ENCODE results near the gene TRPV3. TPM values are rescaled to one million over a fixed set of nuclear protein-coding genes. Genes with fewer than 3 reads are reported as not detected.

TRPV3 gene
- total and polyA plus RNA-seq, 2 donors (not counting 3 experiments of a cell fraction or from before 2014, with no cell fraction given): 0.01 TPM; not detected in 1

- dilution Hi-C loops (cut with MboI; ENCODE audit: extremely low pct_ligation_motif_present, low sequenced_read_pairs) (no loop called here), intact Hi-C loops (cut with micrococcal nuclease) (no loop called here)
- Histone ChIP-seq H4K20me1 (replicated peaks; ENCODE audit: control insufficient read depth, extremely low read depth, insufficient read depth, low read length) (no peaks in the 10 kb centered on the region), H2AFZ (ENCODE audit: low read depth, low read length) (no peak overlapping the region), H3K4me3 (replicated peaks in 1 of 3; ENCODE audit: insufficient read depth in 1 of 3, low read depth in 1 of 3, low read length in 3 of 3) (no peak overlapping the region), H3K4me1 (ENCODE audit: control insufficient read depth, extremely low read depth, insufficient read depth, low read length) (no peaks in the 10 kb centered on the region), H3K27me3 (ENCODE audit: control insufficient read depth in 2 of 2, insufficient read depth in 2 of 2, low read length in 2 of 2) (no peaks in the 10 kb centered on the region), H3K9me3 (replicated peaks; ENCODE audit: control insufficient read depth, insufficient read depth, low read length) (no peaks in the 10 kb centered on the region), H3K9me1 (replicated peaks; ENCODE audit: control insufficient read depth, extremely low read depth, insufficient read depth, low read length) (no peaks in the 10 kb centered on the region), H3K36me3 (ENCODE audit: control insufficient read depth in 2 of 2, extremely low read depth in 1 of 2, insufficient read depth in 2 of 2, low read length in 2 of 2) (no peaks in the 10 kb centered on the region), H3K9ac (replicated peaks; ENCODE audit: extremely low read depth, insufficient read depth, low read length) (no peak overlapping the region), H3K27ac (ENCODE audit: insufficient read depth, low read depth, low read length) (no peak overlapping the region), H3K4me2 (ENCODE audit: insufficient read depth, low read length) (no peak overlapping the region), H3K79me2 (ENCODE audit: control insufficient read depth, insufficient read depth, low read length) (no peaks in the 10 kb centered on the region)
- FAIRE-seq (no peak), DNase-seq (ENCODE audit: low read depth, low spot score) (no peak)
- no TSS peak for BruUV-seq (replicated peaks)
- TF ChIP-seq GATA2 (IDR thresholded peaks at IDR 0.05; ENCODE audit: insufficient read depth, insufficient read length, low read depth, low read length): no peak
- no peak for TF ChIP-seq MYC (IDR thresholded peaks at IDR 0.05; ENCODE audit: low read depth, low read length)
- no peak for TF ChIP-seq EZH2 (IDR thresholded peaks at IDR 0.05; ENCODE audit: borderline replicate concordance, low read depth, low read length, severe bottlenecking)
- ChIA-PET POLR2A (no interaction called here), CTCF (interaction anchor here (1.6 kb wide), 1 partner anchor 9 kb away, joined by 7 read pairs; no protein-coding TSS in a partner anchor)
Measured at GRCh38 chr17:3556239-3556915, 1.2 kb downstream of the TRPV3 start.

- H3K79me2 ChIP-seq (ENCODE audit: control insufficient read depth, insufficient read depth, low read length): no peaks in the 10 kb centered on the region
- dilution Hi-C loops (cut with MboI; ENCODE audit: extremely low pct_ligation_motif_present, low sequenced_read_pairs): no loop called here
- H3K9me1 ChIP-seq (replicated peaks; ENCODE audit: control insufficient read depth, extremely low read depth, insufficient read depth, low read length): no peaks in the 10 kb centered on the region
- no peaks in the 10 kb centered on the region for H4K20me1 ChIP-seq (replicated peaks; ENCODE audit: control insufficient read depth, extremely low read depth, insufficient read depth, low read length)
- no peaks in the 10 kb centered on the region for H3K4me1 ChIP-seq (ENCODE audit: control insufficient read depth, extremely low read depth, insufficient read depth, low read length)
- ChIA-PET CTCF (interaction anchor here (1.6 kb wide), 1 partner anchor 10 kb away, joined by 7 read pairs; no protein-coding TSS in a partner anchor), POLR2A (no interaction called here)
- H3K9ac ChIP-seq (replicated peaks; ENCODE audit: extremely low read depth, insufficient read depth, low read length): no peak overlapping the region
- H3K9me3 ChIP-seq (replicated peaks; ENCODE audit: control insufficient read depth, insufficient read depth, low read length): no peaks in the 10 kb centered on the region
- BruUV-seq (replicated peaks): no TSS peak
- no peak for TF ChIP-seq POLR2A (IDR thresholded peaks at IDR 0.05; ENCODE audit: low read depth, low read length)
- TF ChIP-seq EZH2 (IDR thresholded peaks at IDR 0.05; ENCODE audit: borderline replicate concordance, low read depth, low read length, severe bottlenecking): no peak
- no peak for TF ChIP-seq FOS (IDR thresholded peaks at IDR 0.05; ENCODE audit: borderline replicate concordance, insufficient read depth, low read length)
- TF ChIP-seq JUN (IDR thresholded peaks at IDR 0.05; ENCODE audit: borderline replicate concordance, insufficient read depth, insufficient read length, low read depth): no peak
- no peak for TF ChIP-seq CTCF (IDR thresholded peaks at IDR 0.05; ENCODE audit: extremely low read depth in 1 of 2, insufficient read depth in 1 of 2, low read depth in 1 of 2, low read length in 2 of 2)
- TF ChIP-seq POLR2AphosphoS5 (IDR thresholded peaks at IDR 0.05; ENCODE audit: insufficient read depth, low read depth, low read length): no peak
- no peak for TF ChIP-seq MAX (IDR thresholded peaks at IDR 0.05; ENCODE audit: insufficient read depth, insufficient read length)
- TF ChIP-seq MYC (IDR thresholded peaks at IDR 0.05; ENCODE audit: low read depth, low read length): no peak
- TF ChIP-seq GATA2 (IDR thresholded peaks at IDR 0.05; ENCODE audit: insufficient read depth, insufficient read length, low read depth, low read length): no peak
- H3K27ac ChIP-seq (ENCODE audit: insufficient read depth, low read depth, low read length): no peak overlapping the region
- FAIRE-seq (no peak), DNase-seq (ENCODE audit: low read depth, low spot score) (no peak)
- no peaks in the 10 kb centered on the region for H3K27me3 ChIP-seq (ENCODE audit: control insufficient read depth in 2 of 2, insufficient read depth in 2 of 2, low read length in 2 of 2)
- intact Hi-C loops (cut with micrococcal nuclease): no loop called here
- H3K4me2 ChIP-seq (ENCODE audit: insufficient read depth, low read length): no peak overlapping the region
- H3K4me3 ChIP-seq (replicated peaks in 1 of 3; ENCODE audit: insufficient read depth in 1 of 3, low read depth in 1 of 3, low read length in 3 of 3): no peak overlapping the region
- H2AFZ ChIP-seq (ENCODE audit: low read depth, low read length): no peak overlapping the region
- H3K36me3 ChIP-seq (ENCODE audit: control insufficient read depth in 2 of 2, extremely low read depth in 1 of 2, insufficient read depth in 2 of 2, low read length in 2 of 2): no peaks in the 10 kb centered on the region
Measured at GRCh38 chr17:3555189-3555796, 2.3 kb downstream of the TRPV3 start.

All from endothelial cell of umbilical vein (primary cell).